ENCODE results near the gene VAT1. TPM values are rescaled to one million over a fixed set of nuclear protein-coding genes. Genes with fewer than 3 reads are reported as not detected.
A peak's percentile ranks its signal among the peaks of the same experiment; 100 is the strongest.

The VAT1 gene
- total and polyA plus RNA-seq, 9 of the 15 experiments (the other 6 are each of a cell fraction or from before 2014, with no cell fraction given) = 29.4 to 153 (median 66.7) TPM

- TF ChIP-seq ZNF280A (IDR thresholded peaks at IDR 0.05; ENCODE audit: low read depth, partially characterized antibody) = no peak
- TF ChIP-seq IRF9 (tag; IDR thresholded peaks at IDR 0.05) = no peak
- no peak for TF ChIP-seq ZNF146 (CRISPR knock-in tag; IDR thresholded peaks at IDR 0.05; ENCODE audit: unreplicated experiment)
- no peak for TF ChIP-seq CBFB (CRISPR knock-in tag; IDR thresholded peaks at IDR 0.05)
- no peak for TF ChIP-seq NELFE (IDR thresholded peaks at IDR 0.05; ENCODE audit: insufficient read depth, insufficient read length)
- peak; percentile 47; the same call in 1 of the 2 replicates for TF ChIP-seq ARID1B (IDR thresholded peaks at IDR 0.05)
- no peak for TF ChIP-seq GTF2F1 (IDR thresholded peaks at IDR 0.05; ENCODE audit: low read depth, low read length)
- TF ChIP-seq DNMT1 (IDR thresholded peaks at IDR 0.05) = no peak
- TF ChIP-seq ZNF121 (CRISPR knock-in tag; conservative IDR thresholded peaks at IDR 0.05) = no peak
- TF ChIP-seq MYC (IDR thresholded peaks at IDR 0.05; ENCODE audit: low read depth, low read length) = peak; percentile 83
- no peak for TF ChIP-seq MYC (CRISPR knock-in tag; IDR thresholded peaks at IDR 0.05; ENCODE audit: borderline replicate concordance, low read depth)
- no peak for TF ChIP-seq ZNF609 (CRISPR knock-in tag; IDR thresholded peaks at IDR 0.05; ENCODE audit: borderline replicate concordance)
- TF ChIP-seq ZNF143 (CRISPR knock-in tag; IDR thresholded peaks at IDR 0.05) = no peak
- TF ChIP-seq E2F1 (CRISPR knock-in tag; IDR thresholded peaks at IDR 0.05) = no peak
- no peak for TF ChIP-seq TCF7L2 (IDR thresholded peaks at IDR 0.05; ENCODE audit: low read depth, low read length)
- no peak for TF ChIP-seq HEY1 (CRISPR knock-in tag; IDR thresholded peaks at IDR 0.05; ENCODE audit: borderline replicate concordance)
- peak; percentile 46 for TF ChIP-seq GABPA (tag; conservative IDR thresholded peaks at IDR 0.05; ENCODE audit: low read depth)
- no peak for TF ChIP-seq ARHGAP35 (IDR thresholded peaks at IDR 0.05; ENCODE audit: partially characterized antibody)
- TF ChIP-seq BMI1 (IDR thresholded peaks at IDR 0.05; ENCODE audit: low read length) = peak; percentile 93
These were observed 2.5 kb upstream of the VAT1 start, which contains the start of gene RND2 (continued) for GRCh38 chr17:43024407-43025289.

Data from K562 (cell line).